Thoracic aorta (tissue), 2 donors: ENCODE measurements around the gene TLCD4. TPM values are rescaled to one million over a fixed set of nuclear protein-coding genes. Genes with fewer than 3 reads are reported as not detected.
A peak's percentile ranks its signal among the peaks of the same experiment; 100 is the strongest.

Experiments used
- ATAC-seq: fragments of 150-250 bp; one replicate; pipeline ENCODE4 v1.8.0; 2017; ENCODE audit warnings: low read depth; ENCODE audit not compliant: insufficient number of reproducible peaks, low FRiP score
- DNase-seq: peaks from one replicate; pipeline ENCODE4 v3.0.0-alpha.2; 2020; ENCODE audit warnings: low spot score
- H3K27ac ChIP-seq, 2 donors: fragments of 200-600 bp; sonication (generic); 1 replicate in 1 of 2; 2 replicates in 1 of 2; pipeline ENCODE4 v1.5.1; 2016; ENCODE audit warnings: mild to moderate bottlenecking in 2 of 2, moderate library complexity in 2 of 2
- H3K27me3 ChIP-seq: fragments of 200-600 bp; sonication (generic); replicated peaks from 2 replicates; pipeline ENCODE4 v1.6.0; 2016; ENCODE audit warnings: mild to moderate bottlenecking; ENCODE audit not compliant: insufficient read depth
- H3K36me3 ChIP-seq: fragments of 200-600 bp; sonication (generic); one replicate; pipeline ENCODE4 v1.5.1; 2016
- H3K4me1 ChIP-seq, 2 donors: fragments of 200-600 bp; sonication (generic); 1 replicate in 1 of 2; 2 replicates in 1 of 2; pipeline versions ENCODE4 v1.5.1 to v1.6.0; 2016; ENCODE audit warnings: low read depth in 2 of 2, mild to moderate bottlenecking in 1 of 2; ENCODE audit not compliant: control insufficient read depth in 1 of 2
- H3K4me3 ChIP-seq: fragments of 200-600 bp; sonication (generic); 2 replicates; pipeline ENCODE4 v1.5.1; 2016; ENCODE audit warnings: mild to moderate bottlenecking
- H3K9me3 ChIP-seq: fragments of 200-600 bp; sonication (generic); 2 replicates; pipeline ENCODE4 v1.5.1; 2016
- CTCF ChIP-seq: fragments of 200-600 bp; sonication (generic); IDR thresholded peaks from one replicate; pipeline ENCODE4 v1.5.1; 2019; ENCODE audit warnings: antibody characterized with exemption
- total RNA-seq, 2 donors: library from RNA; depleted of rRNA; stranded (reverse); fragments of >200 nt; gene quantifications; one replicate each; pipeline versions ENCODE4 v1.1.0 to v1.2.3, GENCODE V29; 2016

The TLCD4 gene
- 1 to 10 TPM; 8.0 to 9.9 TPM for total RNA-seq

DNA sequence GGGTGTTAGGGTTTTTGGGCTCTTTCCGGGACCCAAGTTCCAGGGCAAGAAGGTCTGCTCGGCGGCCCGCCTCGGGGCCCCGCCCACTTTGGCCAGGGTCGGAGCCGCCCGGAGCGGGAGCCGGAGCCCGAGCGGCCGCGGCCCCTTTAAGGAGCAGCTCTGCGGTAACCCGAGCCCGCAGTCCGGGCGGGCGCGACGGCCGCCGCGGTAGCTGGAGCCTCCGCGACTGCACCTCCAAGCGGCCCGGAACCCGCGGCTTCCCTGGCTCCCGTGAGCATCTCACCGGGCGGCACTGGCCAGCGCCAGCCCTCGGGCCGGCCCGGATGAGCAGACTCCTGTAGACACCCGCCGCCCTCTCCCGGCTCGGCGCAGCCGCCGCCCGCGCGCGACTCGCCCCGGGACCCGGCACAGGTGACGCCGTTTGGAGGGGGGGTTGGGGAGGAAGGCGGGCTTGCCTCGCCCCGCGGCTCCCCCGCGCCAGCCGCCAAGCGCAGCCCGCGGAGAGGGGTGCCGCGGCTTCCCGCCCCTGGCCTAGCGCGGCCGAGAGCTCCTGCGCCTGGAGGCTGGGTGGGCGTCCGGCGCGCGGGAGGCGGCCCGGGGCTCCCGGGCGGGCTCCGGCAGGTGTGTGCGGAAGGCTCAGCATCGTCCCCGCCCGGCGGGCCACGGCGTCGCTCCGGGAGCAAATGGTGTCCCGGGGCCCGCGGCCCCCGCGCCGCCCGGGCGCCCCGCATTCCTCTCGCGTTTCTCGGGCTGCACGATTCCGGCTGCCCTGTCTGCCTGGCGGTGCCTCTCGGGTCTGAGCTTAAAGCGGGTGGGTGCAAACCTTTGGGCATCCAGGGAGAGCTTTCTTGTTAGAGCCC lies at the start of gene TLCD4:
Gene TLCD4, plus strand, starts transcription at position 149 of the 860 bp plus-strand sequence. CDS start 26,547 bp downstream, outside the sequence.
- H3K36me3 ChIP-seq = no peaks in the 10 kb centered on the region
- TF ChIP-seq CTCF = no peak
- peak; percentile 69 for ATAC-seq
- H3K4me1 ChIP-seq = peaks cover 0 to 24% of the 10 kb centered on the region in 2 donors
- H3K4me3 ChIP-seq = peak within 1 kb of the TSS; percentile 80
- H3K27ac ChIP-seq = peak within 1 kb of the TSS; percentile 56 to 59
- no peaks in the 10 kb centered on the region for H3K27me3 ChIP-seq
- no peaks in the 10 kb centered on the region for H3K9me3 ChIP-seq
- DNase-seq = no peak

DNA sequence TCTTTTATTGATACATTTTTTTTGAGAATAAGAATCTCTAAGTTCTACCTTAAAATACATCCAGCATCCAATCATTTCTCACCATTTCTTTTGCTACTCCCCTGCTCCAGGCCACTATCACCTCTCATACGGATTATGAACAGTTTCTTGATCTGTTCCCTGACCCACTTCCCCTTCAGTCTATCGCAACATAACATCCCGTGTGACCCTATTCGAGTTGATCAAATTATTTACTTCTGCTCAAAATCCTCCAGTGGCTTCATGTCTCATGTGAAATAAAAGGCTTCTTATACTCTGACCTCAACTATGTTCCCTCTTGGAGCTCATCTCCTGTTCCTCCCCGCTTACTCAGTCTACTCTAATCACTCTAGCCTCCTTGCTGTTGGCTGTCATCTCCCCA lies 49.6 kb upstream of the TLCD4 start:
- no peak overlapping the region for H3K27ac ChIP-seq
- H3K4me1 ChIP-seq = peaks cover 0 to 8% of the 10 kb centered on the region in 2 donors
- ATAC-seq (no peak), DNase-seq (no peak)
- no peak overlapping the region for H3K4me3 ChIP-seq
- TF ChIP-seq CTCF = no peak
- H3K9me3 ChIP-seq = no peaks in the 10 kb centered on the region
- H3K36me3 ChIP-seq = no peaks in the 10 kb centered on the region
- no peaks in the 10 kb centered on the region for H3K27me3 ChIP-seq

- no peaks in the 10 kb centered on the region for H3K27me3 ChIP-seq
- H3K9me3 ChIP-seq = no peaks in the 10 kb centered on the region
- DNase-seq = no peak
- ATAC-seq = no peak
- H3K4me3 ChIP-seq = no peak overlapping the region
- H3K27ac ChIP-seq = no peak overlapping the region
- no peaks in the 10 kb centered on the region for H3K36me3 ChIP-seq
- H3K4me1 ChIP-seq = peaks cover 0 to 8% of the 10 kb centered on the region in 2 donors
- no peak for TF ChIP-seq CTCF
Observed at GRCh38 chr1:95068956-95069709, 48.0 kb upstream of the TLCD4 start.

- DNase-seq (no peak), ATAC-seq (no peak)
- Histone ChIP-seq H3K4me3 (no peak overlapping the region), H3K27me3 (no peaks in the 10 kb centered on the region), H3K27ac (no peak overlapping the region), H3K9me3 (no peaks in the 10 kb centered on the region), H3K36me3 (no peaks in the 10 kb centered on the region), H3K4me1 (peaks cover 0 to 8% of the 10 kb centered on the region in 2 donors)
- TF ChIP-seq CTCF = no peak
Observed at GRCh38 chr1:95069710-95070093, 47.5 kb upstream of the TLCD4 start.

GRCh38 chr1:95071539-95071938 lies 45.6 kb upstream of the TLCD4 start:
- Histone ChIP-seq H3K27me3 (no peaks in the 10 kb centered on the region), H3K9me3 (no peaks in the 10 kb centered on the region), H3K36me3 (no peaks in the 10 kb centered on the region), H3K4me1 (peaks cover 0 to 8% of the 10 kb centered on the region in 2 donors), H3K4me3 (peak overlapping the region; percentile 91), H3K27ac (no peak overlapping the region)
- DNase-seq (no peak), ATAC-seq (no peak)
- no peak for TF ChIP-seq CTCF
